MM.1S (cell line): ENCODE measurements around the gene TRIM14.

Source experiments
- CTCF ChIP-seq: fragments of 300-600 bp; sonication (generic); IDR thresholded peaks from 2 replicates; pipeline ENCODE4 v1.5.1; 2016; ENCODE audit warnings: antibody characterized with exemption, low read length, mixed read lengths
- EZH2phosphoT487 ChIP-seq: fragments of 300-600 bp; sonication (generic); IDR thresholded peaks from 2 replicates; pipeline ENCODE4 v1.6.1; 2018; ENCODE audit warnings: antibody characterized with exemption, low read length

GRCh38 chr9:98045234-98046179 lies 73.5 kb downstream of the TRIM14 start:
- TF ChIP-seq CTCF (peak; percentile 21), EZH2phosphoT487 (no peak)
